WTC11 (cell line): ENCODE data around the gene CYSRT1. TPM values are rescaled to one million over a fixed set of nuclear protein-coding genes. Genes with fewer than 3 reads are reported as not detected.
A peak's percentile ranks its signal among the peaks of the same experiment; 100 is the strongest.

Experiments
- ATAC-seq: fragments of 200-7000 bp; cut with Tn5 transposase; 2 replicates; pipeline ENCODE4 v1.10.0; 2021; ENCODE audit warnings: mild to moderate bottlenecking, moderate library complexity
- CTCF ChIA-PET: fragments of 300-600 bp; sonication (Branson Sonifier 250); formaldehyde crosslinking; loops from one replicate; lab custom pipeline; 2021; ENCODE audit warnings: antibody characterized with exemption; lab: Charles Lee
- POLR2A ChIA-PET: fragments of 350-600 bp; sonication (Branson Sonifier 250); formaldehyde crosslinking; loops from one replicate; lab custom pipeline; 2021; ENCODE audit warnings: antibody characterized with exemption; lab: Charles Lee
- DNase-seq: peaks from one replicate; pipeline ENCODE4 v3.0.0; 2021; ENCODE audit warnings: low spot score
- H3K27ac Mint-ChIP-seq: 2 replicates; pipeline ENCODE4 v1.8.0; 2021; ENCODE audit warnings: mixed read lengths
- H3K27me3 Mint-ChIP-seq: 2 replicates; pipeline ENCODE4 v1.8.0; 2021; ENCODE audit warnings: low read depth, mild to moderate bottlenecking, moderate library complexity, mixed read lengths
- H3K36me3 Mint-ChIP-seq: 2 replicates; pipeline ENCODE4 v1.8.0; 2021; ENCODE audit warnings: mixed read lengths
- H3K4me1 Mint-ChIP-seq: 2 replicates; pipeline ENCODE4 v1.8.0; 2022; ENCODE audit warnings: mixed read lengths
- H3K4me3 Mint-ChIP-seq: 2 replicates; pipeline ENCODE4 v1.8.0; 2021; ENCODE audit warnings: mild to moderate bottlenecking, moderate library complexity, mixed read lengths
- H3K9me3 Mint-ChIP-seq: 2 replicates; pipeline ENCODE4 v1.8.0; 2021; ENCODE audit warnings: mixed read lengths
- AR ChIP-seq: fragments of 250-450 bp; sonication (Bioruptor Pico); IDR thresholded peaks from 2 replicates; pipeline ENCODE4 v1.9.0; 2021; ENCODE audit warnings: mild to moderate bottlenecking
- CDX4 ChIP-seq: fragments of 250-450 bp; sonication (Bioruptor Pico); IDR thresholded peaks from 2 replicates; pipeline ENCODE4 v1.9.0; 2021; ENCODE audit warnings: moderate library complexity, mild to moderate bottlenecking, inconsistent platforms, borderline replicate concordance
- CTCF ChIP-seq: fragments of 200-600 bp; IDR thresholded peaks from 2 replicates; pipeline ENCODE4 v1.8.0; 2022; ENCODE audit warnings: antibody characterized with exemption
- ELF4 ChIP-seq: sonication (generic); formaldehyde crosslinking; IDR thresholded peaks from 2 replicates; pipeline ENCODE4 v1.8.1; 2022; ENCODE audit warnings: low read depth, mild to moderate bottlenecking, moderate library complexity, missing genetic modification reagents
- ERG ChIP-seq: fragments of 250-450 bp; sonication (Bioruptor Pico); IDR thresholded peaks from 2 replicates; pipeline ENCODE4 v1.8.0; 2021; ENCODE audit warnings: mild to moderate bottlenecking
- HMGXB4 ChIP-seq: sonication (generic); formaldehyde crosslinking; IDR thresholded peaks from 2 replicates; pipeline ENCODE4 v1.8.1; 2023; ENCODE audit warnings: mild to moderate bottlenecking, moderate library complexity, missing genetic modification reagents
- IRF1 ChIP-seq: sonication (generic); formaldehyde crosslinking; IDR thresholded peaks from 2 replicates; pipeline ENCODE4 v1.8.0; 2023; ENCODE audit warnings: missing genetic modification reagents
- MYBL2 ChIP-seq: sonication (generic); formaldehyde crosslinking; IDR thresholded peaks from 2 replicates; pipeline ENCODE4 v1.8.1; 2023; ENCODE audit warnings: mild to moderate bottlenecking, moderate library complexity, missing genetic modification reagents
- NFE2L1 ChIP-seq: sonication (generic); formaldehyde crosslinking; IDR thresholded peaks from 2 replicates; pipeline ENCODE4 v1.8.1; 2023; ENCODE audit warnings: missing genetic modification reagents
- PRDM15 ChIP-seq: sonication (generic); formaldehyde crosslinking; IDR thresholded peaks from 2 replicates; pipeline ENCODE4 v1.8.0; 2022; ENCODE audit warnings: missing genetic modification reagents
- SP1 ChIP-seq: sonication (generic); formaldehyde crosslinking; conservative IDR thresholded peaks from 2 replicates; pipeline ENCODE4 v1.8.1; 2022; ENCODE audit warnings: missing genetic modification reagents
- USF1 ChIP-seq: sonication (generic); formaldehyde crosslinking; IDR thresholded peaks from 2 replicates; pipeline ENCODE4 v1.8.0; 2022; ENCODE audit warnings: mild to moderate bottlenecking, missing genetic modification reagents
- USF2 ChIP-seq: sonication (generic); formaldehyde crosslinking; IDR thresholded peaks from 2 replicates; pipeline ENCODE4 v1.8.1; 2023; ENCODE audit warnings: mild to moderate bottlenecking, missing genetic modification reagents, moderate library complexity
- ZBTB43 ChIP-seq: sonication (generic); formaldehyde crosslinking; IDR thresholded peaks from 2 replicates; pipeline ENCODE4 v1.8.1; 2023; ENCODE audit warnings: mild to moderate bottlenecking, missing genetic modification reagents
- ZNF121 ChIP-seq: sonication (generic); formaldehyde crosslinking; IDR thresholded peaks from 2 replicates; pipeline ENCODE4 v1.8.0; 2023; ENCODE audit warnings: missing genetic modification reagents
- ZNF396 ChIP-seq: fragments of 250-450 bp; sonication (Bioruptor Pico); IDR thresholded peaks from 2 replicates; pipeline ENCODE4 v1.8.0; 2021; ENCODE audit warnings: mild to moderate bottlenecking, moderate library complexity, borderline replicate concordance
- ZNF416 ChIP-seq: fragments of 250-450 bp; sonication (Bioruptor Pico); IDR thresholded peaks from 2 replicates; pipeline ENCODE4 v1.9.0; 2021; ENCODE audit warnings: mild to moderate bottlenecking, inconsistent platforms
- ZNF671 ChIP-seq: fragments of 250-450 bp; sonication (Bioruptor Pico); IDR thresholded peaks from 2 replicates; pipeline ENCODE4 v1.8.0; 2021; ENCODE audit warnings: mild to moderate bottlenecking
- total RNA-seq: library from RNA; stranded (reverse); gene quantifications from 3 replicates; pipeline ENCODE4 v1.2.3, GENCODE V29; 2021

CYSRT1 gene
- total RNA-seq, 1 experiment from 2014 or later: 3.5 TPM

GRCh38 chr9:137243626-137244485, 18.9 kb downstream of the CYSRT1 start:
- ATAC-seq (no peak), DNase-seq (no peak)
- ChIA-PET CTCF (interaction anchor here (0.6 to 2.3 kb wide), 15 partner anchors 9 to 214 kb away, joined by 3 to 12 read pairs (median 4); partner anchors contain the start of genes NELFB, RNF224, SAPCD2 and TOR4A), POLR2A (interaction anchor here (0.5 to 2.1 kb wide), 3 partner anchors 10 to 43 kb away, joined by 3 to 9 read pairs (median 4); no protein-coding TSS in a partner anchor)
- Mint-ChIP-seq H3K4me1 (peaks cover 31% of the 10 kb centered on the region), H3K36me3 (peaks cover 20% of the 10 kb centered on the region), H3K9me3 (no peaks in the 10 kb centered on the region), H3K27ac (peak overlapping the region; percentile 70), H3K27me3 (peaks cover 4% of the 10 kb centered on the region), H3K4me3 (peak overlapping the region; percentile 81)
- TF ChIP-seq IRF1 (CRISPR knock-in tag) (peak; percentile 40; the same call in 1 of the 2 replicates), ZNF671 (CRISPR knock-in tag) (peak; percentile 17; the same call in 1 of the 2 replicates), NFE2L1 (0 out of 2 replicates have a peak, but pooled peaks have one; percentile 37), CTCF (no peak), MYBL2 (CRISPR knock-in tag) (0 out of 2 replicates have a peak, but pooled peaks have one; percentile 43), AR (CRISPR knock-in tag) (no peak), ELF4 (CRISPR knock-in tag) (no peak), CDX4 (no peak), ZNF121 (CRISPR knock-in tag) (0 out of 2 replicates have a peak, but pooled peaks have one; percentile 4), ERG (0 out of 2 replicates have a peak, but pooled peaks have one; percentile 53), ZBTB43 (CRISPR knock-in tag) (0 out of 2 replicates have a peak, but pooled peaks have one; percentile 47), USF2 (CRISPR knock-in tag) (peak; percentile 64), USF1 (CRISPR knock-in tag) (peak; percentile 64; the same call in 1 of the 2 replicates), ZNF416 (CRISPR knock-in tag) (peak; percentile 40; the same call in 1 of the 2 replicates), SP1 (0 out of 2 replicates have a peak, but pooled peaks have one; percentile 19), HMGXB4 (CRISPR knock-in tag) (no peak), PRDM15 (CRISPR knock-in tag) (0 out of 2 replicates have a peak, but pooled peaks have one; percentile 14), ZNF396 (no peak)
